ENCODE results near the gene FAM167B. TPM values are rescaled to one million over a fixed set of nuclear protein-coding genes. Genes with fewer than 3 reads are reported as not detected.

Gene FAM167B
- total RNA-seq, 1 experiment from 2014 or later, result 1.5 TPM

DNA sequence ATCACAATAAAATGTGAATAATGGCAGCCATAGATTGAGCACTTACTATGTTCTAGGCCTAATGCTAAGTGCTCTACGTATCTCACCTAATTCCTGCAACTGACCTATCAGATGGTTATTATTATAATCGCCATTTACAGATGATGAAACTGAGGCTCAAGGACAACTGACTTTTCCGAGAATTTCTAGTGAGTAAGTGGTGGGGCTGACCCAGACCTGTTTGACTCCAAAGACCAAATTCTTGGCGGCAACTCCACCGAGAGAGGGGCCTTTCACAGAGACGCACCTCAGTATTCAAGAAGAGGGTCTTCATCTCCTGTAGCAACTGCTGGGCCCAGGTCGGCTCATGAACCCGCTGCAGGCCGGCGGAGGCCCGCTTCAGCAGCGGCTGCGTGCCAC lies 25.4 kb upstream of the FAM167B start:
- Histone ChIP-seq H3K79me2 (ENCODE audit: insufficient read depth, low read length) (peaks cover 3% of the 10 kb centered on the region; the same call in 1 of the 2 replicates), H2AK5ac (ENCODE audit: insufficient read length, low read length) (no peak overlapping the region), H3T11ph (ENCODE audit: low read length) (no peak overlapping the region), H3K27me3 (ENCODE audit: insufficient read depth, low read length) (no peaks in the 10 kb centered on the region), H2AFZ (ENCODE audit: low read length) (no peak overlapping the region), H2BK15ac (ENCODE audit: low read depth, low read length) (no peak overlapping the region), H3K4ac (ENCODE audit: low read depth, low read length) (no peak overlapping the region), H3K18ac (ENCODE audit: insufficient read length, low read depth, low read length) (no peak overlapping the region), H2BK5ac (ENCODE audit: insufficient read length, low read length) (no peak overlapping the region), H3K9ac (ENCODE audit: extremely low read depth, insufficient read length, low read length) (peak overlapping the region; percentile 35), H4K20me1 (ENCODE audit: control insufficient read depth, insufficient read depth, insufficient read length) (no peaks in the 10 kb centered on the region), H3K9me3 (ENCODE audit: control insufficient read depth, low read depth, low read length) (no peaks in the 10 kb centered on the region), H4K91ac (ENCODE audit: insufficient read length, low read depth, low read length) (no peak overlapping the region), H2BK12ac (ENCODE audit: insufficient read length, low read depth, low read length) (no peak overlapping the region), H3K4me2 (ENCODE audit: insufficient read depth, insufficient read length, low read length) (peak overlapping the region; percentile 79), H3K27ac (ENCODE audit: insufficient read length, low read depth, low read length) (no peak overlapping the region), H3K23me2 (ENCODE audit: insufficient read length, low read depth, low read length, poor library complexity, severe bottlenecking) (peaks cover 7% of the 10 kb centered on the region), H3K79me1 (ENCODE audit: insufficient read depth, low read depth, low read length, poor library complexity, severe bottlenecking) (no peaks in the 10 kb centered on the region), H4K8ac (replicated peaks; ENCODE audit: insufficient read length, low read depth, low read length) (no peak overlapping the region), H2BK20ac (ENCODE audit: low read depth, low read length, poor library complexity, severe bottlenecking) (no peak overlapping the region), H2BK120ac (ENCODE audit: low read depth, low read length, poor library complexity, severe bottlenecking) (no peak overlapping the region), H3K4me1 (ENCODE audit: insufficient read depth, low read length) (peaks cover 7% of the 10 kb centered on the region; the same call in 1 of the 2 replicates), H4K5ac (ENCODE audit: insufficient read length, low read depth, low read length) (no peak overlapping the region), H3K23ac (ENCODE audit: insufficient read length, low read depth, low read length) (no peak overlapping the region), H3K14ac (ENCODE audit: insufficient read depth, low read length) (no peak overlapping the region), H3K56ac (ENCODE audit: insufficient read length, low read depth, low read length) (no peak overlapping the region)
- peaks cover 17 to 25% of the 10 kb centered on the region in 2 experiments for H3K4me1 Mint-ChIP-seq
- no peaks in the 10 kb centered on the region for H3K27me3 Mint-ChIP-seq (ENCODE audit: low read depth)
- H3K27ac Mint-ChIP-seq, result peak overlapping the region; percentile 83 to 99 (median 93); a peak in 6 of 7 replicates
- TF ChIP-seq, protein P1, sequence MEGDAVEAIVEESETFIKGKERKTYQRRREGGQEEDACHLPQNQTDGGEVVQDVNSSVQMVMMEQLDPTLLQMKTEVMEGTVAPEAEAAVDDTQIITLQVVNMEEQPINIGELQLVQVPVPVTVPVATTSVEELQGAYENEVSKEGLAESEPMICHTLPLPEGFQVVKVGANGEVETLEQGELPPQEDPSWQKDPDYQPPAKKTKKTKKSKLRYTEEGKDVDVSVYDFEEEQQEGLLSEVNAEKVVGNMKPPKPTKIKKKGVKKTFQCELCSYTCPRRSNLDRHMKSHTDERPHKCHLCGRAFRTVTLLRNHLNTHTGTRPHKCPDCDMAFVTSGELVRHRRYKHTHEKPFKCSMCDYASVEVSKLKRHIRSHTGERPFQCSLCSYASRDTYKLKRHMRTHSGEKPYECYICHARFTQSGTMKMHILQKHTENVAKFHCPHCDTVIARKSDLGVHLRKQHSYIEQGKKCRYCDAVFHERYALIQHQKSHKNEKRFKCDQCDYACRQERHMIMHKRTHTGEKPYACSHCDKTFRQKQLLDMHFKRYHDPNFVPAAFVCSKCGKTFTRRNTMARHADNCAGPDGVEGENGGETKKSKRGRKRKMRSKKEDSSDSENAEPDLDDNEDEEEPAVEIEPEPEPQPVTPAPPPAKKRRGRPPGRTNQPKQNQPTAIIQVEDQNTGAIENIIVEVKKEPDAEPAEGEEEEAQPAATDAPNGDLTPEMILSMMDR (conservative IDR thresholded peaks at IDR 0.05), result no peak
- peaks cover 25 to 46% (median 38%) of the 10 kb centered on the region in 3 experiments for H3K36me3 Mint-ChIP-seq (ENCODE audit: insufficient read depth in 1 of 3, low read depth in 3 of 3)
- H3K9me3 Mint-ChIP-seq, result no peaks in the 10 kb centered on the region
- peak overlapping the region; percentile 98 for H3K4me3 Mint-ChIP-seq
- no CpG with 5 or more reads among the region's 13 CpGs for WGBS (ENCODE audit: extremely low coverage, insufficient read length, low lambda C conversion rate)
- no peak for DNase-seq

Measured in H9 (cell line).